ENCODE data around the gene ARHGEF3.

ARHGEF3 gene

GRCh38 chr3:56801662-56802377 lies at the start of gene ARHGEF3:
Gene ARHGEF3, minus strand, starts transcription at chr3:56801949. Its CDS starts 151 bp downstream, at chr3:56801798.
- TF ChIP-seq CTCF (IDR thresholded peaks at IDR 0.05; ENCODE audit: insufficient read depth, missing control alignments) = peak; percentile 53
- FAIRE-seq = no peak
- peak; percentile 63 for DNase-seq (ENCODE audit: insufficient read length, low spot score)

- TF ChIP-seq CTCF (IDR thresholded peaks at IDR 0.05; ENCODE audit: insufficient read depth, missing control alignments) = no peak
- no peak for FAIRE-seq
- no peak for DNase-seq (ENCODE audit: insufficient read length, low spot score)
Measured at GRCh38 chr3:56849698-56850097, 47.9 kb upstream of the ARHGEF3 start.

- FAIRE-seq = no peak
- TF ChIP-seq CTCF (IDR thresholded peaks at IDR 0.05; ENCODE audit: insufficient read depth, missing control alignments) = no peak
- DNase-seq (ENCODE audit: insufficient read length, low spot score) = no peak
Measured at GRCh38 chr3:56845505-56845904, 43.8 kb upstream of the ARHGEF3 start.

GRCh38 chr3:56844536-56844935 lies 42.8 kb upstream of the ARHGEF3 start:
- FAIRE-seq (no peak), DNase-seq (ENCODE audit: insufficient read length, low spot score) (no peak)
- TF ChIP-seq CTCF (IDR thresholded peaks at IDR 0.05; ENCODE audit: insufficient read depth, missing control alignments) = no peak

- TF ChIP-seq CTCF (IDR thresholded peaks at IDR 0.05; ENCODE audit: insufficient read depth, missing control alignments) = no peak
- no peak for FAIRE-seq
- no peak for DNase-seq (ENCODE audit: insufficient read length, low spot score)
Measured at GRCh38 chr3:56839784-56840715, 38.3 kb upstream of the ARHGEF3 start.

- no peak for FAIRE-seq
- DNase-seq (ENCODE audit: insufficient read length, low spot score) = no peak
- TF ChIP-seq CTCF (IDR thresholded peaks at IDR 0.05; ENCODE audit: insufficient read depth, missing control alignments) = no peak
Measured at GRCh38 chr3:56838448-56838847, 36.7 kb upstream of the ARHGEF3 start.

All from D721Med (cell line).